HG03378 (cell line): Measurements from ENCODE around the gene SLAMF9.

Source experiments
- ATAC-seq: cut with Tn5 transposase; IDR thresholded peaks from one replicate; pipeline ENCODE4 v1.9.1; 2021; ENCODE audit warnings: mild to moderate bottlenecking, moderate library complexity; ENCODE audit not compliant: unreplicated experiment

Gene SLAMF9

DNA sequence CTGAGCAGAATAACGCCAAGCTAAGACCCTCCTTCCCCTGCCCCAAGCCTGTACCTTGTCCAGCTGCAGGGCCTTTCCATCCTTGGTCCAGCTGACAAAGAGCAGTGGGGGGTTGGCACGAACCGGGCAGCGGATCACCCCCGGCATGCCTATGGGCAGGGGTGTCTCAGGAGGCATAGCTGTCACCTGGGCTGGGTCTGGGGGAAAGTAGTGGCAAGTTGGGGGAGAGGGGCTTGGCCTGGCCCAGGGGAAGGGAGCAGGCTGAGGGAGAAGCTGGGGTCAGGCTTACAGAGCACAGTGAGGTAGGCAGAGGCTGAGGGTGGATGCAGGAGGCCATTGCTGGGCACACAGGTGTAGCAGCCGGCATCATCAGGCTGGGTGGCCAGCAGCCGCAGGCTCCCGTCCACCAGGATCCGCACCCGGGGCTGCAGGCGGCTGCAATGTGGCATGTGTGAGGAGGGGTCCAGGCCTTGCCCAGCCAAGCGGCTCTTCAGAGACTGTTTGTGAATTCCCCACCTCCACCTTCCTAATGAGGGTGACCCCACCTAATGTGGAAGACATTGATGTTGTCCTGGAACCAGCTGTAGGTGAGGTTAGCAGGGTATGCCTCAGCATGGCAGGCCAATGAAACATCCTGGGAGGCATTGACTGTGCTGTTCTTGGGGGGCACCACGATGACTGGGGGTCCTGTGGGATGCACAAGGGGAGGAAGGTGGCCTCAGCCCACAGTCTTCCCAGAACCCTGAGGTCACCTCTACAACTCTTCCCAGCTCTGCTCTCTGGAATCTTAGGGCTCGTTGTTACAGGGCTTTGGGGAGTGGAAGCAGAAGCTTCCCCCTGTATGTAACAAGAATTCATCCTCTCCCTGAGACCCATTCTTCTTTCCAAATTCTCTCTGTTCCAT is 19.6 kb downstream of the SLAMF9 start:
- no peak for ATAC-seq

DNA sequence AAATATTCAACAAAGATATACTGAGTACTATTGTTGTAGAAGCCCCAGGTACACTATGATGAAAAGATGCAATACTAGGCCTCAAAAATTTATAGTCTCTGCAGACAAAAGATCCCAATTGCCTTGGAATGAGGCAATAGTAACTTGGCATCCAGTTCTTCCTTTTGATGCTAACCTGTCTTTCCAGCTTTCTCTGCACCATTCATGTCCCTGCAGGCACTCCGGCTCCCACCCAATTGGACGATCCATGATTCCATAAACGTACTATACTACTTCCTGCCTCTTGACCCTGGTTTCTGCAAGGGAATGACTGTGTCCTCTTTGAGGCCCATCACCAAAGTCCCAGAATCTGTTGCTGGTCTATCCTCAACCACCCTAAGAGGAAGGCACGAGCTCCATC is 20.7 kb downstream of the SLAMF9 start:
- ATAC-seq = no peak

DNA sequence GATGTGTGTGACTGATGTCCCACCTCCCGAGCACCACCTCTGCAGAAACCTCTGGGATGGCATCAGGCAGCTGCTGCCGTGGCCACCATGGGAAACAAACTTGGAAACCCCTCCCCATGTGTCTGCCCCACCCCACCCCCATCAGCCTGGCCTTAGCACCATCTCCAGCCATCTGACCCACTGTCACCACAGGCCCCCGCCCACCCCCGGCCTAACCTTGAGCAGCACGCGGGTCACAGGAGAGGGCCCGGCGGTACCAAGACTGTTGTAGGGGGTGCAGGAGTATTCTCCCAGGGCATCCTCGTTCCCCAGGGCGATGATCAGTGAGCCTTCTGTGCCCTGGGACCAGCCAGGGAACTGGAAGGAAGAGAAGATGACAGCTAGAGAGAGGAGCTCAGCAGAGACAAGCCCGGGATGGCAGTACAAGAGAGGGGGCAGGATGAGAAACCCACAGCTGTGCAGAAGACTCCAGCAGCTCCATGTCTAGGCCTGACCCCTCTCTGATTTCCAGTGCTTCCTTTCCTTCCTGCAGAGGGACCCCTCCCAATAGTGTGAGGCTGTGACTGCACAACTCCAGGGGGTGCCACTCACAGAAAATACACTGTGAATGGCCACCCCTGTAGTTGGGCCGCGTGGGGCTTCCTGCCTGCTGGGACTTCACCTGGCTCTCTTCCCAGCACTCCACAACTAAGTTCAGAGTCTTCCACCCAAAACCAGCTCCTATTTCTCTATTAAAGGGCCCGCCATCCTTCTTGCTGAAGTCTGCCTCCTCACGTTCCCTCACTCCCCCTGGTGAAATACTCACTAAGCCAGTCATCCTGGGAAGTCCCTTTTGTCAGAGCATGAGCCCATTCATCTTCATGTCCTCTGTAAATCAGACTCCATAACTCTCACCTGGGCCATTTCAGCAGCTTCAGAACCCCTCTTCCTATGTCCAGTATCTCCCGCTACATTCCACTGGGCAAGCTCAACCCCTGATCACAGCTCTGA is 21.4 kb downstream of the SLAMF9 start:
- no peak for ATAC-seq

DNA sequence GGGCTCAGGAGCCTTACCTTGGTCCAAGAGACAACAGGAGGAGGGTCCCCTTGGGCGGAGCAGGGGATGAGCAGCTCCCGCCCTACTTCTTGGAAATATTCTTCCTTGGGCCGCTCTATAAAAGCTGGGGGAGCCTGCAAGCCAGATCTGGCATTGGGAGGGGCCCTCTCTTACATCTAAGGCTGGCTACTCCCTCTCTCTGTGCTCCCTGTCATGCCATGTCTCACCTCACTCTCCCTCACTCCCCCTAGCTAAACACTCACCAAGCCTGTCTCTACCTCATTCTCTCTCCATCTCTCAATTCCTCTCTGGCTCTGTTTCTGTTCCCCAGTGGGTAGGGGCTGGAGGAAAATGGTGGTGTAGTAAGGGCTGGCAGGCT is 22.3 kb downstream of the SLAMF9 start:
- ATAC-seq = no peak

DNA sequence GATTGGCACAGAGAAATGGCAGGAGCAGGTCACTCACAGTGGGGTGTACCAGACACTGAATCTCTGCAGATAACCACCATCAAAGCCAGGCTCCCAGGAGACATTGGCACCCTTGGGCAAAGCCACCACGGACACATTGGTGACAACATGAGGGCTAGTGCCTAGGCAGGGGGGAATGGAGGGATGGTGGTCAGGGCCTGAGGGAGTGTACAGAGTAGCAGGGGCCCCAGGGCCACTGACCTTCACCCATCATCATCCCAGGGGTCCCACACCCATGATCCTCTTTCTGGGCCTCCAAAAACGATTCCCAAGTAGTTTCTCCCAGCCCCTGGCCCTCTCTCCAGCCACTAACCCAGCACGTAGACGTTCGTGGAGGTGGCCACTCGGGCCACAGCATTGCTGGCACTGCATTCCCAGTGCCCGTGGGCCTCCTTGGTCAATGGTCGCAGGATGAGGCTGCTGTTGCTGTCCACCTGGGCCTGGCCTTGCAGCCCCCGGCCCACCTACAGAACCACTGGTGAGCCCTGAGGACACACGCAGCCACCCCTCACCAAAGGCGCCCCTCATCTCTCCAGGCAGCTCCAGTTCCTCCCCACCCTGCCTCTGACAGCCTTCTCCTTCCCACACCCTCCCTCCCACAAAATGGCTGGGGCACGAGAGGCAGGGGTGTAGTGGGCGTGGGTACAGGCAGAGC is 22.8 kb downstream of the SLAMF9 start:
- no peak for ATAC-seq

DNA sequence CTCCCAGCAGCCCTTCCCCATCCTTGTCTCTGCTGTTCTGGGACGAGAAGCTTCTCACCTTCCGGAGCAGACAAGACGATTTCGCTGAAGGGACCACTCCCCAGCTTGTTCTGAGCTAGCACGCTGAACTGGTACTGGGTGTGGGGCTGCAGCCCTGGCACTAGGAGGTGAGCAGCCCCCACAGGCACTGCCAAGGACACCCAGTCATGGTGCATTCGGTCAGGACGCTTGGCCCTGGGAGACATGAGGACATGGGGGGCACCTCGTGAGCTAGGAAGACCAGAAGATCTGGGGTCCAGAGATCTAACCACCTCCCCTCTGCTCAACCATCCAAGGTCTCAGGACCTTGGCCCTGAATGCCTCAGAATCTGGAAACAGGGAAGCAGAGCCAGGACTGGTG is 23.4 kb downstream of the SLAMF9 start:
- no peak for ATAC-seq

DNA sequence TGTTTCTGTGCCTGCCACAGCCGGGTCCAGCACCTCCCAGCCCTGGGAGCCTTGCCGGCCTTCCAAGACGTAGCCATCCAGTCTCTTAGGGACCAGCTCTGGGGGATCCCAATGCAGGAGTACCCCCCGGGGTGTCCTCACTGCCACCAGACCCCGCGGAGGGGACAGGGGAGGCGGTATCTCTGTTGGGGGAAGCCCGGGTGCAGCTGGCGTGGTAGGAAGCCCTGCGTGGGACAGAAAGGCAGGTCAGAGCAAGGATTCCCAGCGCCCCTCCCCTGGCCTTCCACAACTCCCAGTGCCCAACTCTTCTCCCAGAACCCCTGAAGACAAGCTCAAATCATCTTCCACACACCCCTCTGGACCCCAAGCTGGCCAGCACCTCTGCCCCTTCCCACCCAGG is 23.8 kb downstream of the SLAMF9 start:
- no peak for ATAC-seq

DNA sequence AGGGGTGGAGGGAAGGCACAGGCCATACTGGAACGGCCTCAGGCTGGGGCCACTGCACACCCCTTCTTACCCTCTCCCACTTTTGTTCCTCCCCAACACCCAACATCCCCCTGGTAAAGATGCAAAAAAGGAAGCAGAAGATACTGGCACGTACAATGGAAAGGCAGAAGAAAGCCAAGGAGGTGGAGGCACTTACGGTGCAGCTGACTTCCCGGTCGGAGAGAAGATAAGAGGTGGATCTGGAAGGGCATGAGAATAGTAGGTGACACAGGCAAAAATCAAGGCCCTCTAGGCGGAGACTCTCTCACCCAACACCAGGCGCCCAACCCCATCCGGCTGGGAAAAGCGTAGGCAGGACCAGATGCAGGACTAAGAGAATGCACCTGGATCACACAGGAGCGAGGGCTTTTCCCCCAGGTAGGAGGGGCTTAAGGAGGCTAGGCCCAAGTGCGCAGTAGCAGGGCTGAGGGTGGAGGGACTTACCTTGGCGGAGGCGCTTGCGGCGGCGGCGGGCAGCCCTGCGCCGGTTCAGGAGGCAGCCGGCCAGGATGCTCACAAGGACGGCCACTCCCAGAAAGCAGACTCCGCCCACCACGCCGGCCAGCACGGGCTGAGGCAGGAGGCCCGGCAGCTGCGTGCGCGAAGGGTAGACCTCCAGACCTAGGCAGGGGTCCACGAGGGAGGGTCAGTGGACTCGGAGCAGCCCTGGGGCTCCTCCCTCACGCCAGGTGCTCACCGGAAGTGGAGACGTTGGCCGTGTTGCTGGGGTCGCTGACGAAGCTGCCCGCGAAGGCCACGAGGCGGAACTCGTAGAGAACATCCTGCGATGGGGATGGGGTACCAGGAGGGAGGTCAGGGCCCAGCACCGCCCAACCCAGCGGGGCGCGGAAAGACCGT is 24.6 kb downstream of the SLAMF9 start:
- ATAC-seq = no peak

DNA sequence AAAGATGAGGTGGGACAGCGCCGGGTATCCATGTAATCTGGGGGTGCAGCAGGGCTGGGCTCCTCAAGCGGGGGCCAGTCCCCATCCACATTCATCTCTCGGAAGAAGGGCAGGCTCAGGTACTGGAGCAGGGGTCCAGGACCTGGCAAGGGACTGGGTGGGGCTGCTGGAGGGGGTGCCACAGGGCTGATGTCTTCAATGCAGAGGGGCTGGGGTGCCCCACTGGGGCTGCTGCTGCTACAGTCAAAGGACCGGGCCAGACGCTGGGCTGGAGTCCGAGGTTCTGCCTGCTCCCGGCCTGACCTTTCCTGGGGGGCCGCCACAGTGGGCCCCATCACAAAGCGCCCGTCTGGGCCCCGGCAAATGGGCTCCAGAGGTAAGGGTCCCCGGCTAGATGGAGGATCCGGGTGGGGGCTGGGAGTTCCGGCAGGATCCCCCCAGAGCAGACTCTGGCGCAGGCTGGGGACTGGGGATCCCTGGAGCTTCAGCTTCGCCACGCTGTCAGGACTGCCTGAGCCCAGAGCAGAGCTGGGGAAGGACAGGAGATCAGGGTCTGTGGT is 25.5 kb downstream of the SLAMF9 start:
- no peak for ATAC-seq

DNA sequence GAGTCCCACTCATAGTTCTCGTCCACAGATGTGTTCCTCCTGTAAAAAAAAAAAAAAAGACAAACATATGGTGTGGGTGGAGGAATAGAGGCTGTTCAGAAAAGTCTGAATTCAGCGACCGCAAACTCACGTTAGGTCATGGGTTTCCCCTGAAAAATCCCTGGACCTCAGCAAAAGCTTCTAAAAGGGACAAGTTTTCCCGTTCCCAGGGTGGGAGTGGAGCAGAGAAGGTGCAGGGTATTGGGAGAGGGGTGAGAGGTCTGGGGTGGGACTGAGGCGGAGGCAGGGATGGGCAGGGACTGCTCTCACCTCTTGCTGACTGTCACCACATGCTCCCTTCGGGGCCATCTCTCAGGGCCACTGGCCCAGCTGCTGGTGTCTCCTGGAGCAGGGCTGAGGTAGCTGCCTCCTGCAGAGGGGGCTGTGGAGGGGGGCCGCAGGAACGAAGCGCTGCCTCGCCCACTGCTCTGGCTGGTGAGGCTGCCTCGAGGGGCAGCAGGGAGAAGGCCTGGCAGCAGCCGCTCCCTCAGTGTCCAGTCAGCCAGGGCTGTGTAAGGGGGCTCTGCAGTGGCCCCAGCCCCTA is 26.1 kb downstream of the SLAMF9 start:
- ATAC-seq = no peak

DNA sequence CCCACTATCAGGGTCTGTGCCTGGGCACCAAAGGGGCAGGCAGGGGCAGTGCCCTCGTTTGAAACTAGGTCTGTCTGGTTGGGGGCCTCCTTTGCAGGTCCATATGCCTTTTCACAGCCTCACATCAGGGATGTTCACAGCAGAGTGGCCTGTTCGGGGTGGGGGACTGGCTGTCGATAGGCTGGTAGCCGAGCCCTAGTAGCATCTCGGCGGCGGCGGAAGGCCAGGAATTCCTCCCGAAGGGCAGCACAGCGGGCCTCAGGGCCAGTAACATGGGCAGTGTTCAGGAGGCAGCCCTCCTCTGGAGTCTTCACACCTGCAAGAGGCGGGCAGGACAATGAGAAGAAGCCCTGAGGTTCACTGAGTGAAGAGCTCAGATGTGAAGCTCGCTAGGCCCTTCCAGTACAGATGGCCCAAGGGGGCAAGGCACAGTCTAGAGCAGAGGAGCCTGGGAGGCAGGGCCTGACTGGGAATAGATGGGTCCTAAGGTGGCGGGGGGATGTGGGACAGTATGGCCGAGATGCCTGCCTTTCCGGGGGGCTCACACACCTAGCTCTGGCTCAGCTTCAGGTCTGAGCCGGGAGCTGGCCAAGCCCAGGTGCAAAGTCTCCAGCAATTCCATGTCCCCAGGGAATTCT is 26.7 kb downstream of the SLAMF9 start:
- ATAC-seq = no peak

DNA sequence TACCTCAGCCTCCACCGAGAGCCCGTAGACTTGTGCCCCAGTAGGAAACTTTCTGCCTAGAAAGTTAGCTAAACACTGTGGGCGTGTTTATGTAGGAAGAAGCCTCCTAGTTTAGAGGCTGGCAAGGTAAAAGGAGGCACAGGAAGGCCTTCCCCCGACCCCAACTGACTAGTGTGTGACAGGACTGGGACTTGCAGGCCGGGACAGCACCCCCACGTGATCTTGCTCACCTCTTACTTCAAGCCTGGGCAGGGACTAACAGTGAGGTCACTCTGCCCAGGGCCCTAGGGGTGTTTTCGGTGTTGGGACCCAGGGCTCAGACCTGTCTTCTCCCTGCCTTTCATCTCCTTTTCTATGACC is 28.3 kb downstream of the SLAMF9 start:
- ATAC-seq = peak; percentile 6

DNA sequence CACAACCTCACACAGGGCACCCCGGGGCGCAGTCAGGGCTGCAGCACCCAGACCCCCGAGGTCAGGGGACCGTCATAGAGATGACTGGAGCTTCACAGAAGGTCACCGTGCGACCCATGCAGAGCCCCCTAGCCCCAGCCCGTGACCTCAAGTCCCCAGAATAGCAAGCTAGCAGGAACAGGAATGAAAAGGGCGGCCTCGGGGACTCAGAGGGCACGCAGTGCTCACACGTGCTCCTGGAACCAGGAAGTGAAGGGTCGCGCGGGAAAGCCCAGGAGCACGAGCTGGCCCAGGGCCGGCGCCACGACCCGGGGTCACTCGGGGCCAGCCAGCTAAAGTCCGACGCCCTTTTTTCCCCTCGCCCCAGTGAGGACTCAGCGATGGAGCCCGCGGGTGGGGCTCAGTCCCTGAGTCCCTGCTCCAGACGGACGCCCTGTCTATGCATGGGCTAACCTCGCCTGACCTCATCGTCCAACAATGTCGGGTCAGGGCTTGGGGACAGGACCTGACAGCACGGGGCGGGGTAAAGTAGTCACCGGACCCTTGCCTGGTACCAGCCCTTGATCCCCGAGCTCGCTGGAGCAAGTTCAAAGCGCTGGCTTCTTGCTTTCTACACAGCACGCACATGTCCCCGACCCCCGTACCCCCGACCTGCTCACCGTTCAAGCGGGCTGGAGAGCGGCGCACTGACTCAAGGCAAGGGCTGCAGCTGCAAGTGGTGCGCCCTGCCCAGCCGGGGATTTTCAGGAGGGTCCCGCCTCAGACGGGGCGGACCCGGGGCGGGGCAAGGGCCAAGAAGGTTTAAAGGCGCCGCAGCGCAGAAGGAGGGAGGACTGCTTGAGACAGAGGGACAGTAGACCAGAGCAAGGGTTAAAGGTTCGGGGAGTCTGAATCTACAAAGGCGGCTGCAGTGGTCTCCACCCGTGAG is 29.0 kb downstream of the SLAMF9 start, which contains the start of gene TAGLN2:
Gene TAGLN2, minus strand, starts transcription at position 717 of the 928 bp plus-strand sequence. CDS start 4,998 bp downstream, outside the sequence.
- peak; percentile 61 for ATAC-seq

DNA sequence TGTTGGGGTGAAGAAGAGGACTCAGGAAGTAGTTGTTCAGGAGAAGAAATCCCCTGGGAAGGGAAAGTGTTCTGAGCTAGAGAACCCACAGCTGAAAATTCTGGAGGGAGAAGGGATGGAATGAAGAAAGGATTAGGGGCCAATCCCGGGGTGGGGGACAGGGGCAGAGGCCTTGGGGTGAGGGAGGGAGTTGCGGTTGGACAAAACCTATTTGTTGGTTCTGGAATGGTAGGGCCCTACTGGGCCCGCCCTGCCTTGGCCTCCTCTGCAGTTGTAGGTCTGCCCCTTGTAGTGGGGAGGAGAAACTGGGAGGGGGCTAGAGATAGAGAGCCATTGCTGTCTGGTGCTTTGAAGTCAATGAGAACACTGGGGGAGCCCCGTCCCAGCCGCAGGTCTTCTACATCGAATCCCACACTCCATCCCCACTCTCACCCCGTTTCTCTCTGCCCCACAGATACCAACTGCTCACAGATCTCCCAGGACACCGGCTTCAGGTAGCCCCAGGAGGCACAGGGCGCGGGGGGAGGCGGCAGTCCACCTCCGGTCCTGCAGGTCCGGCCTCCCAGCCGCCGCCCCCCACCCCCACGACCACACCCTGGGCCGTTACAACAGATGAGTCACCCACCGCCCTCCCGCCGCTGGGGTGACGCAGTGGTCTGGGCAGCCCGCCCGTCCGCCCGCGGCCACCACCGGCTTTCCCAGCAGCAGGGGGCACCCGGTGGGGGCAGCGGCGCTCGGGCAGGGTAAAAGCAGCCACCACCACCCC is 29.8 kb downstream of the SLAMF9 start:
- no peak for ATAC-seq

DNA sequence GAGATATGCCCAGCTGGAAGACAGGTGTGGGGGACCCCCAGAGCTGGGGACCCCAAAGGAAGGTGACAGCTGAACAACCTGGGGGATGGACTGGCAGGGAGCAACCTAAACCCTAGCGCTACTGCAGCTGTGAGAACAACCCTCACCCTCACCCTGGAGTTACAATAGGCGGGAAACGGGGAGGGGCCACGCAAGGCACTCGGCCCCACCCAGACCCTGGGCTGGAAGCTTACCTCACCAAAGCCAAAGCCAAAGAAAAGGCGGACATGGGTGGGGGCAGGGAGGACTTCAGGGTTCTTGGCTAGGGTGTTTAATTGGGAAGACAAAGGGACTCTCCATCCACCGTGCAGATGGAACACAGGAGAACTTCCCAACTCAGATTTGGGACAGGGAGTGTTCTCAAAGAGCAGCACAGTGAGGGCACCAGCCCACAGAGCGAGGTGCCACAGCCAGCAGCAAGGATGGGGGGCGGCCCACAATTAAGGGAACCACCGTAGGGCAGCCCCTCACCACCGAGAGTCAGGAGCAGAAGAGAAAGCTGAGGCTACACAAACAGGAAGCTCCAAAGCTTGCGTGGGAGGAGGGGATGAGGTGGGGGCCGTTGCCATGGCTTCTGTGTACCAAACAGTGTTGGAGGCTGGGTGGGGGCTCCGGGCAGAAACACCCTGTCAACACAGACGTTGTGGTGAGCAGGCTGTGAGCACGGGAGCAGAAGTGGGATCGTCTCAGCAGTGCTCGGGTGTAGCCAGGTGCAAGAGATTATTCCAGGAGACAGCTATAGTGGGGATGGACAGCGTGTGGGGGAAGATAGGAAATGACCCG is 30.6 kb downstream of the SLAMF9 start:
- ATAC-seq = peak; percentile 33

DNA sequence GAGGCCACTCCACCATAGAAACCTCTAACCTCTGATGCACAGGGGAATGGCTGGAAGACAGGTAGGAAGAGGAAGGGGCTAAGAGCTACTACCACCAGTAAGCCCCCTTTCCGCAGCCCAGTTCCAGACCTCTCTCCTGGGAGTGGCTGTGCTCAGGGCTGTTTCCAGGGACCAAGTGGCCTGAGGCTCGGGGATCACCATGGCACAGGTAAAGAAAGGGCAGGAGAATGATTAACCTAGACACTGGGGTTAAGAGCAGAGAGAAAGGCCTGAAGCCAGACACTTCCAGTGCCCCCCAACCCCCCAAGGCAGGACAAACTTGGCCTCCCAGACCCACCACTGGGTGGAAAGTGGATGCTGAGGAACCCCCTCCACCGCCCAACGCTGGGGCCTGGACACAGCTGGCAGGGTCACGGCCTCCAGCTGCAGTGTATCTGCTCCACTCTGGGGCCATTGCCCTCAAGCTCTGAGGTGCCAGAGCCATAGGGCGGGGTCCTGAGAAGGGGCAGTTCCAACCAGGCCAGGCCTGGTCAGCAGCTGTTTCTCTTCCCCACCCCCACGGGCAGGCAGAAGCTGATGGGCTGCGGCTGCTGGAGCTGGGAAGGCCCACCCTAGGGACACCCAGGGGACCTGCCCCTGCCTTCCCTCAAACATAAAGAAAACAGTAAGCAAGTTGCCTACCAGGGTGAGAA is 31.4 kb downstream of the SLAMF9 start:
- peak; percentile 0 for ATAC-seq
